ENCODE measurements around the gene PDE3B. TPM values are rescaled to one million over a fixed set of nuclear protein-coding genes. Genes with fewer than 3 reads are reported as not detected.
"Not testable (repeated sequence)": the region's sequence is repeated elsewhere in the genome, so short reads cannot be mapped to it uniquely, and the experiment has no call there.

PDE3B gene
- total and polyA plus RNA-seq, 3 donors from 2014 or later, result 22.3 to 39.5 (median 25.8) TPM

- Histone ChIP-seq H3K36me3 (ENCODE audit: low read depth, missing control alignments) (no peaks in the 10 kb centered on the region), H3K9me3 (no peaks in the 10 kb centered on the region), H3K27ac (no peak overlapping the region), H3K4me3 (no peak overlapping the region), H3K4me1 (no peaks in the 10 kb centered on the region), H3K27me3 (no peaks in the 10 kb centered on the region)
- TF ChIP-seq POLR2A (IDR thresholded peaks at IDR 0.05) (no peak), CTCF (IDR thresholded peaks at IDR 0.05) (no peak)
- WGBS, 2 donors, result 90 to 96% methylated on average over 3 of the region's 3 CpGs
- DNase-seq, result no peak
- intact Hi-C loops (cut with DNase I; ENCODE audit: low total_unique reads), result no loop called here
These were observed 97.6 kb downstream of the PDE3B start for GRCh38 chr11:14741195-14741594.

- Histone ChIP-seq H3K27me3 (no peaks in the 10 kb centered on the region), H3K27ac (no peak overlapping the region), H3K36me3 (ENCODE audit: low read depth, missing control alignments) (no peaks in the 10 kb centered on the region), H3K9me3 (no peaks in the 10 kb centered on the region), H3K4me1 (no peaks in the 10 kb centered on the region), H3K4me3 (no peak overlapping the region)
- no peak for DNase-seq
- TF ChIP-seq CTCF (IDR thresholded peaks at IDR 0.05), result no peak
- TF ChIP-seq POLR2A (IDR thresholded peaks at IDR 0.05), result no peak
- intact Hi-C loops (cut with DNase I; ENCODE audit: low total_unique reads), result no loop called here
- 71 to 88% methylated on average over 5 of the region's 5 CpGs for WGBS, 2 donors
These were observed 99.4 kb downstream of the PDE3B start for GRCh38 chr11:14742849-14743559.

GRCh38 chr11:14743667-14744066 lies 100.1 kb downstream of the PDE3B start:
- H3K4me1 ChIP-seq; intact Hi-C loops (cut with DNase I; ENCODE audit: low total_unique reads); H3K4me3 ChIP-seq; DNase-seq; H3K36me3 ChIP-seq (ENCODE audit: low read depth, missing control alignments); H3K9me3 ChIP-seq; H3K27ac ChIP-seq; H3K27me3 ChIP-seq: not testable (repeated sequence)
- WGBS, 2 donors, result 92 to 95% methylated on average over 6 of the region's 6 CpGs

GRCh38 chr11:14746857-14747395 lies 103.3 kb downstream of the PDE3B start:
- no peak for TF ChIP-seq POLR2A (IDR thresholded peaks at IDR 0.05)
- no peak for TF ChIP-seq CTCF (IDR thresholded peaks at IDR 0.05)
- no peak for DNase-seq
- Histone ChIP-seq H3K4me3 (no peak overlapping the region), H3K27ac (no peak overlapping the region), H3K4me1 (no peaks in the 10 kb centered on the region), H3K9me3 (no peaks in the 10 kb centered on the region), H3K36me3 (ENCODE audit: low read depth, missing control alignments) (no peaks in the 10 kb centered on the region), H3K27me3 (no peaks in the 10 kb centered on the region)
- intact Hi-C loops (cut with DNase I; ENCODE audit: low total_unique reads), result no loop called here
- 89 to 94% methylated on average over 3 of the region's 3 CpGs for WGBS, 2 donors

GRCh38 chr11:14748090-14748489 lies 104.5 kb downstream of the PDE3B start:
- H3K4me1 ChIP-seq, result no peaks in the 10 kb centered on the region
- H3K4me3 ChIP-seq, result no peak overlapping the region
- no peaks in the 10 kb centered on the region for H3K36me3 ChIP-seq (ENCODE audit: low read depth, missing control alignments)
- intact Hi-C loops (cut with DNase I; ENCODE audit: low total_unique reads), result no loop called here
- no peaks in the 10 kb centered on the region for H3K27me3 ChIP-seq
- no peak for TF ChIP-seq POLR2A (IDR thresholded peaks at IDR 0.05)
- no peak for TF ChIP-seq CTCF (IDR thresholded peaks at IDR 0.05)
- no peak for DNase-seq
- 69 to 73% methylated on average over 1 of the region's 1 CpG for WGBS, 2 donors
- H3K27ac ChIP-seq, result no peak overlapping the region
- no peaks in the 10 kb centered on the region for H3K9me3 ChIP-seq

Measured in testis (tissue), 3 donors.